WTC11 (cell line): ENCODE measurements around the gene SEC22C.

Experiments
- CTCF ChIP-seq: fragments of 200-600 bp; IDR thresholded peaks from 2 replicates; pipeline ENCODE4 v1.8.0; 2022; ENCODE audit warnings: antibody characterized with exemption
- FOXP1 ChIP-seq: sonication (generic); formaldehyde crosslinking; IDR thresholded peaks from 2 replicates; pipeline ENCODE4 v1.8.0; 2022; ENCODE audit warnings: missing genetic modification reagents, mild to moderate bottlenecking, moderate library complexity, borderline replicate concordance
- FOXP4 ChIP-seq: sonication (generic); formaldehyde crosslinking; IDR thresholded peaks from 2 replicates; pipeline ENCODE4 v1.8.0; 2022; ENCODE audit warnings: mild to moderate bottlenecking, missing genetic modification reagents
- HMGA2 ChIP-seq: fragments of 250-450 bp; sonication (Bioruptor Pico); IDR thresholded peaks from 2 replicates; pipeline ENCODE4 v1.4.0; 2021; ENCODE audit warnings: mild to moderate bottlenecking, moderate library complexity
- MAX ChIP-seq: sonication (generic); formaldehyde crosslinking; IDR thresholded peaks from 2 replicates; pipeline ENCODE4 v1.8.0; 2022; ENCODE audit warnings: mild to moderate bottlenecking, missing genetic modification reagents
- NR2C2 ChIP-seq: sonication (generic); formaldehyde crosslinking; IDR thresholded peaks from 2 replicates; pipeline ENCODE4 v1.8.0; 2022; ENCODE audit warnings: mild to moderate bottlenecking, missing genetic modification reagents
- RORB ChIP-seq: fragments of 250-450 bp; sonication (Bioruptor Pico); IDR thresholded peaks from 2 replicates; pipeline ENCODE4 v1.9.0; 2021; ENCODE audit warnings: mild to moderate bottlenecking
- STAT6 ChIP-seq: sonication (generic); formaldehyde crosslinking; conservative IDR thresholded peaks from 2 replicates; pipeline ENCODE4 v1.8.1; 2023; ENCODE audit warnings: mild to moderate bottlenecking, low read depth, missing genetic modification reagents, moderate library complexity
- ZBTB21 ChIP-seq: sonication (generic); formaldehyde crosslinking; IDR thresholded peaks from 2 replicates; pipeline ENCODE4 v1.8.1; 2023; ENCODE audit warnings: mild to moderate bottlenecking, missing genetic modification reagents, borderline replicate concordance
- ZNF281 ChIP-seq: sonication (generic); formaldehyde crosslinking; IDR thresholded peaks from 2 replicates; pipeline ENCODE4 v1.8.0; 2023; ENCODE audit warnings: mild to moderate bottlenecking, missing genetic modification reagents
- ZSCAN18 ChIP-seq: fragments of 250-450 bp; sonication (Bioruptor Pico); IDR thresholded peaks from 2 replicates; pipeline ENCODE4 v2.1.2; 2022; ENCODE audit warnings: mild to moderate bottlenecking, moderate library complexity

GRCh38 chr3:42526616-42527367 lies 55.0 kb downstream of the SEC22C start:
- TF ChIP-seq MAX (CRISPR knock-in tag) (no peak), CTCF (no peak), FOXP4 (CRISPR knock-in tag) (no peak), ZNF281 (CRISPR knock-in tag) (no peak), HMGA2 (CRISPR knock-in tag) (no peak), STAT6 (CRISPR knock-in tag) (no peak), NR2C2 (no peak), ZBTB21 (CRISPR knock-in tag) (no peak), ZSCAN18 (CRISPR knock-in tag) (no peak), RORB (CRISPR knock-in tag) (no peak), FOXP1 (CRISPR knock-in tag) (no peak)
